Nephron (organoid): ENCODE measurements around the gene PRAME.

ENCODE experiments used
- H3K27ac Mint-ChIP-seq, 3 experiments: 2 replicates each; pipeline ENCODE4 v1.8.0; 2020; ENCODE audit warnings: mixed read lengths in 3 of 3, mild to moderate bottlenecking in 2 of 3, moderate library complexity in 1 of 3
- H3K27me3 Mint-ChIP-seq: 2 replicates; pipeline ENCODE4 v1.8.0; 2021; ENCODE audit warnings: low read depth, mild to moderate bottlenecking, moderate library complexity, mixed read lengths
- H3K36me3 Mint-ChIP-seq: 2 replicates; pipeline ENCODE4 v1.8.0; 2020; ENCODE audit warnings: low read depth, mixed read lengths
- H3K4me1 Mint-ChIP-seq: 2 replicates; pipeline ENCODE4 v1.8.0; 2020; ENCODE audit warnings: mixed read lengths
- H3K4me3 Mint-ChIP-seq, 3 experiments: 2 replicates each; pipeline ENCODE4 v1.8.0; 2020; ENCODE audit warnings: mild to moderate bottlenecking in 3 of 3, mixed read lengths in 3 of 3, moderate library complexity in 2 of 3
- H3K9me3 Mint-ChIP-seq: 2 replicates; pipeline ENCODE4 v1.8.0; 2020; ENCODE audit warnings: mixed read lengths
- CTCF ChIP-seq, 3 experiments: fragments of 200-600 bp; sonication (generic); IDR thresholded peaks; one replicate each; pipeline ENCODE4 v1.5.0; 2021; ENCODE audit warnings: antibody characterized with exemption in 3 of 3; ENCODE audit not compliant: unreplicated experiment in 3 of 3

Gene PRAME

GRCh38 chr22:22548317-22548716, 10.7 kb downstream of the PRAME start:
- no peak for TF ChIP-seq CTCF (IDR thresholded peaks at IDR 0.05; ENCODE audit: unreplicated experiment in 3 of 3)
- Mint-ChIP-seq H3K4me1 (no peaks in the 10 kb centered on the region), H3K36me3 (no peaks in the 10 kb centered on the region), H3K4me3 (no peak overlapping the region), H3K27ac (no peak overlapping the region), H3K9me3 (no peaks in the 10 kb centered on the region), H3K27me3 (peaks cover 35% of the 10 kb centered on the region)

- Mint-ChIP-seq H3K27ac (no peak overlapping the region), H3K27me3 (peaks cover 35% of the 10 kb centered on the region), H3K36me3 (no peaks in the 10 kb centered on the region), H3K4me1 (no peaks in the 10 kb centered on the region), H3K9me3 (no peaks in the 10 kb centered on the region), H3K4me3 (no peak overlapping the region)
- TF ChIP-seq CTCF (IDR thresholded peaks at IDR 0.05; ENCODE audit: unreplicated experiment in 3 of 3) = no peak
Observed at GRCh38 chr22:22547692-22548300, 11.3 kb downstream of the PRAME start.

- H3K27me3 Mint-ChIP-seq = peaks cover 36% of the 10 kb centered on the region
- TF ChIP-seq CTCF (IDR thresholded peaks at IDR 0.05; ENCODE audit: unreplicated experiment in 3 of 3) = no peak
- no peaks in the 10 kb centered on the region for H3K9me3 Mint-ChIP-seq
- no peaks in the 10 kb centered on the region for H3K4me1 Mint-ChIP-seq
- no peaks in the 10 kb centered on the region for H3K36me3 Mint-ChIP-seq
- no peak overlapping the region for H3K4me3 Mint-ChIP-seq
- H3K27ac Mint-ChIP-seq = no peak overlapping the region
Observed at GRCh38 chr22:22547226-22547625, 11.8 kb downstream of the PRAME start.

- no peaks in the 10 kb centered on the region for H3K4me1 Mint-ChIP-seq
- no peak for TF ChIP-seq CTCF (IDR thresholded peaks at IDR 0.05; ENCODE audit: unreplicated experiment in 3 of 3)
- no peaks in the 10 kb centered on the region for H3K9me3 Mint-ChIP-seq
- H3K4me3 Mint-ChIP-seq = no peak overlapping the region
- H3K27me3 Mint-ChIP-seq = peaks cover 36% of the 10 kb centered on the region
- no peak overlapping the region for H3K27ac Mint-ChIP-seq
- no peaks in the 10 kb centered on the region for H3K36me3 Mint-ChIP-seq
Observed at GRCh38 chr22:22546490-22546889, 12.6 kb downstream of the PRAME start.

GRCh38 chr22:22545084-22545483, 14.0 kb downstream of the PRAME start:
- Mint-ChIP-seq H3K27me3 (peaks cover 31% of the 10 kb centered on the region), H3K4me1 (no peaks in the 10 kb centered on the region), H3K9me3 (no peaks in the 10 kb centered on the region), H3K4me3 (no peak overlapping the region), H3K27ac (no peak overlapping the region), H3K36me3 (no peaks in the 10 kb centered on the region)
- TF ChIP-seq CTCF (IDR thresholded peaks at IDR 0.05; ENCODE audit: unreplicated experiment in 3 of 3) = no peak

GRCh38 chr22:22538226-22538989, 20.7 kb downstream of the PRAME start:
- Mint-ChIP-seq H3K9me3 (no peaks in the 10 kb centered on the region), H3K27ac (no peak overlapping the region), H3K36me3 (no peaks in the 10 kb centered on the region), H3K27me3 (peaks cover 25% of the 10 kb centered on the region), H3K4me1 (no peaks in the 10 kb centered on the region), H3K4me3 (no peak overlapping the region)
- TF ChIP-seq CTCF (IDR thresholded peaks at IDR 0.05; ENCODE audit: unreplicated experiment in 3 of 3) = no peak
